Smooth muscle cell (in vitro differentiated cells): ENCODE measurements around the gene DTD1. TPM values are rescaled to one million over a fixed set of nuclear protein-coding genes. Genes with fewer than 3 reads are reported as not detected.

Experiments used
- DNase-seq: peaks from one replicate; lab custom pipeline; 2025; ENCODE audit not compliant: unreplicated experiment; lab: John Stamatoyannopoulos, UW
- H2AFZ ChIP-seq: fragments of 200-600 bp; sonication (generic); 2 replicates; pipeline ENCODE4 v1.6.0; 2016; ENCODE audit warnings: antibody characterized with exemption, low read depth, mild to moderate bottlenecking
- H3F3A ChIP-seq: fragments of 200-600 bp; sonication (generic); 2 replicates; pipeline ENCODE4 v1.6.0; 2017; ENCODE audit warnings: antibody characterized with exemption, low read depth
- H3K27ac ChIP-seq: fragments of 200-600 bp; sonication (generic); 2 replicates; pipeline ENCODE4 v1.5.1; 2016; ENCODE audit warnings: low read depth, mild to moderate bottlenecking
- H3K27me3 ChIP-seq: fragments of 200-600 bp; sonication (generic); 2 replicates; pipeline ENCODE4 v1.6.1; 2016; ENCODE audit warnings: low read depth, mild to moderate bottlenecking
- H3K36me3 ChIP-seq: fragments of 200-600 bp; sonication (generic); 2 replicates; pipeline ENCODE4 v1.5.1; 2016; ENCODE audit warnings: low read depth
- H3K4me1 ChIP-seq: fragments of 200-600 bp; sonication (generic); 2 replicates; pipeline ENCODE4 v1.5.1; 2016; ENCODE audit warnings: low read depth
- H3K4me2 ChIP-seq: fragments of 200-600 bp; sonication (generic); 2 replicates; pipeline ENCODE4 v1.6.0; 2016; ENCODE audit warnings: mild to moderate bottlenecking
- H3K4me3 ChIP-seq: fragments of 200-600 bp; sonication (generic); 2 replicates; pipeline ENCODE4 v1.5.1; 2016; ENCODE audit warnings: mild to moderate bottlenecking
- H3K79me2 ChIP-seq: fragments of 200-600 bp; sonication (generic); 2 replicates; pipeline ENCODE4 v1.6.0; 2016; ENCODE audit warnings: low read depth, mild to moderate bottlenecking
- H3K9ac ChIP-seq: fragments of 200-600 bp; sonication (generic); 2 replicates; pipeline ENCODE4 v1.6.0; 2016; ENCODE audit warnings: low read depth
- H3K9me3 ChIP-seq: fragments of 200-600 bp; sonication (generic); replicated peaks from 2 replicates; pipeline ENCODE4 v1.5.1; 2016; ENCODE audit warnings: low read depth
- H4K20me1 ChIP-seq: fragments of 200-600 bp; sonication (generic); 2 replicates; pipeline ENCODE4 v1.6.0; 2016; ENCODE audit warnings: low read depth
- CTCF ChIP-seq: fragments of 200-600 bp; sonication (generic); IDR thresholded peaks from 2 replicates; pipeline ENCODE4 v1.5.1; 2017; ENCODE audit warnings: borderline replicate concordance, mild to moderate bottlenecking, antibody characterized with exemption; ENCODE audit not compliant: insufficient read depth, poor library complexity, severe bottlenecking
- WGBS: methylation state at CpG from one replicate; pipeline ENCODE4 v1.1.7; 2016; ENCODE audit warnings: low lambda C conversion rate; 5-methylcytosine and 5-hydroxymethylcytosine counted together
- polyA plus RNA-seq: library from polyadenylated mRNA; unstranded; fragments of >200 nt; fragmentation: Nextera tagmentation; extraction: Ambion mirVana; gene quantifications from 2 replicates; pipeline ENCODE4 v1.2.1, GENCODE V29; 2016
- total RNA-seq: library from RNA; depleted of rRNA; stranded (reverse); fragments of >200 nt; gene quantifications from 2 replicates; pipeline ENCODE4 v1.2.3, GENCODE V29; 2014

Gene DTD1
- total and polyA plus RNA-seq, 2 experiments from 2014 or later, result 23.9 to 26.9 TPM

DNA sequence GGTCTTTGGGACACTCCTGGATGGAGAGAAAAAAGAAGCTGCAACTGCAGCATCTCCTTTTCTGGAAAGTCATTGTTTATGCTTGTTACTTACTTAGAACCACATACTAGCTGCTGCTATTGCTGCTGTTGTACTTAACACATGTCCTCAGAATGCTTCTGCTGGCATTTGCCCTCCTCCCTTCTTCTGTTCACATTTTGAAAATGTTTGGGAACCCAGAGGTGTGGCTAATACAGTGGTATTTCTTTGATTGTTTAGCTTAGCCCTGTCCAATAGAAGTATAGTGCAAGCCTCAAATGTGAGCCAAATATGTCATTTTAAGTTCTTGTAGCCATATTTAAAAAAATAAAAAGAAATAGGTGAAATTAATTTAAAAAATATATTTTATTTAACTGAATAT is 8.4 kb downstream of the DTD1 start:
- Histone ChIP-seq H3K4me2 (no peak overlapping the region), H3K36me3 (no peaks in the 10 kb centered on the region), H3K27me3 (no peaks in the 10 kb centered on the region), H3K79me2 (no peaks in the 10 kb centered on the region), H3K4me3 (no peak overlapping the region), H3K27ac (no peak overlapping the region), H3K9ac (no peak overlapping the region), H2AFZ (no peak overlapping the region), H3K4me1 (no peaks in the 10 kb centered on the region), H4K20me1 (no peaks in the 10 kb centered on the region), H3F3A (no peaks in the 10 kb centered on the region), H3K9me3 (no peaks in the 10 kb centered on the region)
- DNase-seq, result no peak
- TF ChIP-seq CTCF, result no peak

DNA sequence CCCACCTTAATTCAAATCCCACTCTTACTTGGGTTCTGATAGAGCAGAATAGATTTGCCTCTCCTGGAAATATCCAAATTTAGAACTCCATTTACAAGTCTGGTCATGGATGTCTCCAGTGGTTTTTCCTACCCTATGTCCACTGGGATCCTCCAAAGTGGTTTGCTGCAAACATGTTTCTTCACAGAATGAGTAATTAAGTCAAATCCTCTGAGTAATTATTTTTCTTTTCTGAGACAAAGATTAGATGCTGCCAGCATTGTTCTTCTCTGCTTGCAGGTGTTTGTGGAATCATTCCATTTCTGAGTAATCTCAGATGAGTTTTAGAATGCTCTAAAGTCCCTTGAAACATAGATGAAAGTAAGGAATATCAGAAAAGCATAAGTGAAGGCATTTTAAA is 21.9 kb downstream of the DTD1 start:
- no peaks in the 10 kb centered on the region for H4K20me1 ChIP-seq
- no peaks in the 10 kb centered on the region for H3K79me2 ChIP-seq
- H3K9ac ChIP-seq, result no peak overlapping the region
- no peaks in the 10 kb centered on the region for H3K27me3 ChIP-seq
- H3K4me1 ChIP-seq, result no peaks in the 10 kb centered on the region
- H2AFZ ChIP-seq, result no peak overlapping the region
- no peak overlapping the region for H3K27ac ChIP-seq
- no peak overlapping the region for H3K4me3 ChIP-seq
- no peak overlapping the region for H3K4me2 ChIP-seq
- no peaks in the 10 kb centered on the region for H3K9me3 ChIP-seq
- no peak for DNase-seq
- no peak for TF ChIP-seq CTCF
- H3K36me3 ChIP-seq, result no peaks in the 10 kb centered on the region
- no peaks in the 10 kb centered on the region for H3F3A ChIP-seq

- no peak overlapping the region for H2AFZ ChIP-seq
- no peak for TF ChIP-seq CTCF
- no peaks in the 10 kb centered on the region for H3K36me3 ChIP-seq
- H3K4me1 ChIP-seq, result no peaks in the 10 kb centered on the region
- H3F3A ChIP-seq, result no peaks in the 10 kb centered on the region
- 90% methylated on average over 8 of the region's 8 CpGs for WGBS
- H3K9me3 ChIP-seq, result no peaks in the 10 kb centered on the region
- no peak overlapping the region for H3K4me2 ChIP-seq
- DNase-seq, result no peak
- no peak overlapping the region for H3K4me3 ChIP-seq
- no peak overlapping the region for H3K27ac ChIP-seq
- H3K9ac ChIP-seq, result no peak overlapping the region
- H3K79me2 ChIP-seq, result no peaks in the 10 kb centered on the region
- H4K20me1 ChIP-seq, result no peaks in the 10 kb centered on the region
- H3K27me3 ChIP-seq, result no peaks in the 10 kb centered on the region
Measured at GRCh38 chr20:18611492-18611891, 23.6 kb downstream of the DTD1 start.

GRCh38 chr20:18613553-18613952 is 25.7 kb downstream of the DTD1 start:
- no peak overlapping the region for H2AFZ ChIP-seq
- no peaks in the 10 kb centered on the region for H3K27me3 ChIP-seq
- no peak overlapping the region for H3K27ac ChIP-seq
- H3K4me1 ChIP-seq, result no peaks in the 10 kb centered on the region
- H4K20me1 ChIP-seq, result no peaks in the 10 kb centered on the region
- H3K79me2 ChIP-seq, result no peaks in the 10 kb centered on the region
- TF ChIP-seq CTCF, result no peak
- no peaks in the 10 kb centered on the region for H3K9me3 ChIP-seq
- no peaks in the 10 kb centered on the region for H3K36me3 ChIP-seq
- H3F3A ChIP-seq, result no peaks in the 10 kb centered on the region
- H3K4me2 ChIP-seq, result no peak overlapping the region
- no peak for DNase-seq
- WGBS, result 98% methylated on average over 2 of the region's 2 CpGs
- H3K9ac ChIP-seq, result no peak overlapping the region
- H3K4me3 ChIP-seq, result no peak overlapping the region
